Osteocyte (in vitro differentiated cells): Measurements from ENCODE around the gene RPL5. TPM values are rescaled to one million over a fixed set of nuclear protein-coding genes. Genes with fewer than 3 reads are reported as not detected.

ENCODE experiments used
- DNase-seq: peaks from one replicate; pipeline ENCODE4 v3.0.0; 2021; ENCODE audit warnings: mixed read lengths; ENCODE audit not compliant: unreplicated experiment; ENCODE audit errors: extremely low spot score
- H3K27ac Mint-ChIP-seq: one replicate; pipeline ENCODE4 v1.8.0; 2021; ENCODE audit warnings: mild to moderate bottlenecking, mixed read lengths; ENCODE audit not compliant: unreplicated experiment
- H3K27me3 Mint-ChIP-seq: one replicate; pipeline ENCODE4 v1.8.0; 2021; ENCODE audit warnings: mixed read lengths; ENCODE audit not compliant: unreplicated experiment
- H3K36me3 Mint-ChIP-seq: one replicate; pipeline ENCODE4 v1.8.0; 2021; ENCODE audit warnings: mixed read lengths; ENCODE audit not compliant: unreplicated experiment
- H3K4me1 Mint-ChIP-seq: one replicate; pipeline ENCODE4 v1.8.0; 2021; ENCODE audit warnings: mixed read lengths; ENCODE audit not compliant: unreplicated experiment
- H3K4me3 Mint-ChIP-seq: one replicate; pipeline ENCODE4 v1.8.0; 2021; ENCODE audit warnings: mild to moderate bottlenecking, moderate library complexity, mixed read lengths; ENCODE audit not compliant: unreplicated experiment
- H3K9me3 Mint-ChIP-seq: one replicate; pipeline ENCODE4 v1.8.0; 2021; ENCODE audit warnings: mixed read lengths; ENCODE audit not compliant: unreplicated experiment
- total RNA-seq: library from RNA; stranded (reverse); gene quantifications from 2 replicates; pipeline ENCODE4 v1.2.1, GENCODE V29; 2021
- TF ChIP-seq, protein P1 (sequence below): fragments of 200-600 bp; sonication (generic); IDR thresholded peaks from 2 replicates; pipeline ENCODE4 v1.5.0; 2021; ENCODE audit warnings: antibody characterized with exemption, mild to moderate bottlenecking, moderate library complexity

RPL5 gene
- total RNA-seq, 1 donor from 2014 or later: 883 TPM

DNA sequence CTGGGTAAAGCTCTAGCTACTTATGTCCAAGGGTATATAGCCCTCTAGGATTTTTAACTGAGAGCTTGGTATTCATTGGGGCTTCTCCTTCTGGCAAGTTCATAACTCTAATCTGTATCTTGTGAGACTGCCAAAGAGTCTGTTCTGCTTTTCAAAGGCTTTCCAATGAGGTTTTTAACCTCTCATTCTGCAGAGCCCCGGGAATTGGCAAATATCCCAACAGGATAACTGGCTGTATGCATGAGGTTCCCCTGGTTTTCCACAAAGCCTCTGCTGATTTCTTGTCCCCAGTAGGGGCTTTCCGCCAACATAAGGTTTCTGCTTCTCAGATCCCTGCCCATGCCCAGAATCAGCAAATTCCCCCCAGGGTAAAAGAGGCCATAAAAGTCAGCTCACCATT, 40.9 kb downstream of the RPL5 start:
- no peaks in the 10 kb centered on the region for H3K4me1 Mint-ChIP-seq
- no peaks in the 10 kb centered on the region for H3K27me3 Mint-ChIP-seq
- peaks cover 6% of the 10 kb centered on the region for H3K36me3 Mint-ChIP-seq
- H3K4me3 Mint-ChIP-seq: no peak overlapping the region
- no peak for DNase-seq
- TF ChIP-seq, protein P1, sequence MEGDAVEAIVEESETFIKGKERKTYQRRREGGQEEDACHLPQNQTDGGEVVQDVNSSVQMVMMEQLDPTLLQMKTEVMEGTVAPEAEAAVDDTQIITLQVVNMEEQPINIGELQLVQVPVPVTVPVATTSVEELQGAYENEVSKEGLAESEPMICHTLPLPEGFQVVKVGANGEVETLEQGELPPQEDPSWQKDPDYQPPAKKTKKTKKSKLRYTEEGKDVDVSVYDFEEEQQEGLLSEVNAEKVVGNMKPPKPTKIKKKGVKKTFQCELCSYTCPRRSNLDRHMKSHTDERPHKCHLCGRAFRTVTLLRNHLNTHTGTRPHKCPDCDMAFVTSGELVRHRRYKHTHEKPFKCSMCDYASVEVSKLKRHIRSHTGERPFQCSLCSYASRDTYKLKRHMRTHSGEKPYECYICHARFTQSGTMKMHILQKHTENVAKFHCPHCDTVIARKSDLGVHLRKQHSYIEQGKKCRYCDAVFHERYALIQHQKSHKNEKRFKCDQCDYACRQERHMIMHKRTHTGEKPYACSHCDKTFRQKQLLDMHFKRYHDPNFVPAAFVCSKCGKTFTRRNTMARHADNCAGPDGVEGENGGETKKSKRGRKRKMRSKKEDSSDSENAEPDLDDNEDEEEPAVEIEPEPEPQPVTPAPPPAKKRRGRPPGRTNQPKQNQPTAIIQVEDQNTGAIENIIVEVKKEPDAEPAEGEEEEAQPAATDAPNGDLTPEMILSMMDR: no peak
- peaks cover 4% of the 10 kb centered on the region for H3K9me3 Mint-ChIP-seq
- H3K27ac Mint-ChIP-seq: no peak overlapping the region

DNA sequence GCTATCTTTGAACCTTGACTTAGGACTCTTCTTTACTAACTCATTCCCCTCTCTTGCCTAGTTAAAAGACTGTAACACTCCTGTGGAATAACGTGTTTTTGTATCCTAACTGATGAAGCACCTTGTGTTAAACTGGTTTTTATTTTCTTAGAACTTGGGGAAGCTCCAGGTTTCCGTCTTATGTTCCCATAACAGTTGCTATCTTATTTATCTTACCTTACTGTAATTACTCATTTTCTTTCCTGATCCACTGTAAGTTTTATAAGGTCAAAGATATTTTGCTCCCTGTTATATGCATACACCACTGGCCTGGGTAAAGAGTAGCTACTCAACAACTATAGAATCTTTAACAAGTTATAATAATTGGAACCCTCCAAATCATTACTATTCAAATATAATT, 43.1 kb downstream of the RPL5 start:
- no peaks in the 10 kb centered on the region for H3K27me3 Mint-ChIP-seq
- TF ChIP-seq, protein P1: no peak
- DNase-seq: no peak
- H3K27ac Mint-ChIP-seq: no peak overlapping the region
- H3K4me3 Mint-ChIP-seq: no peak overlapping the region
- peaks cover 5% of the 10 kb centered on the region for H3K4me1 Mint-ChIP-seq
- peaks cover 4% of the 10 kb centered on the region for H3K9me3 Mint-ChIP-seq
- peaks cover 6% of the 10 kb centered on the region for H3K36me3 Mint-ChIP-seq

DNA sequence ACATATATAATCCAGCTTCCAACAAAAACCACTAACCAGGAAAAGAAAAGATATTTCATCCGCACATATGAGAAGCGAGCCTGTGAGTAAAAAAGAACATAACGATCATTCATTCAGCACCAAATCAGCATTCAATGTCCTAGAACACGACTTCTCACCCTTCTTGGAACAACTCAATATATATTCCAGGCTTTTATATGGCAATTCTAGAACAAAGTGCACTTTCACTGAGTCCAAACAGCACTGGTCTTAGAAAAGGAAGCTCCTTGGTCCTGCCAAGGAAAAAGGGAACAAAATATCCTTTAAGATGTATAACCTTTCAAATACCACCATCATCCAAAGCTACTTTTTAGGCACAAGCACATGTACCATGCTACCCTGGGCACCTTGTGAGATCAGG, 44.5 kb downstream of the RPL5 start:
- no peak for DNase-seq
- TF ChIP-seq, protein P1: no peak
- peaks cover 5% of the 10 kb centered on the region for H3K4me1 Mint-ChIP-seq
- H3K9me3 Mint-ChIP-seq: peaks cover 4% of the 10 kb centered on the region
- H3K27ac Mint-ChIP-seq: no peak overlapping the region
- no peaks in the 10 kb centered on the region for H3K27me3 Mint-ChIP-seq
- no peak overlapping the region for H3K4me3 Mint-ChIP-seq
- peaks cover 6% of the 10 kb centered on the region for H3K36me3 Mint-ChIP-seq

DNA sequence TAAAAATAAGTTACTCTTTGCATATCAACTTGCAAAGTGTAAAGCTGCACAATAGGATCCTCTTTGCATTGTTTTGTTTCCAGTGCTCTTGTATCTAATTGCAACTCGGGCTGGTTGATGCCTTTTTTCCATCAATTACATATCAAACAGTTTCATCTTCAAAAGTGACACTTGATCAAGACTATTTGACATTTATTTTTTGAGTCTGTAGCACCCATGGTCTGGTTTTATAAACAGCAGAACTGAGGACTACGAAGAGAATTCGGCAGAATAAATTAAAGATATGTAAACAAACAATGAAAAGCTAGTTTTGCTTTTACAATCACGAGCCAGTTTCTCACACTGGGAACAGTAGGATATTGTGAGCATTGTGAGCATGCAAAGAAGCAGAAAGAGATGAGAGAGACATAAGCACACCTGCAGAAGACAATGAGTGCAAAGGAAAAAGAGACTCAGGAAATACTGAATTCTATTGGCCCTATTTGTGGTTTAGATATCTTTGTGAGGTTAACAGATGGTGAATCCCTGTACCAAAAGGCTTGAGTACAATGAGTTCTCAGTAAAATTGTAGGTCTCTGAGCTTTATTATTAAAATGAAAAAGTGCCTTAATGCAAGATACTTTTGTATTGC, 45.4 kb downstream of the RPL5 start:
- Mint-ChIP-seq H3K36me3 (peaks cover 6% of the 10 kb centered on the region), H3K4me1 (peaks cover 5% of the 10 kb centered on the region), H3K9me3 (peaks cover 4% of the 10 kb centered on the region), H3K4me3 (no peak overlapping the region), H3K27me3 (no peaks in the 10 kb centered on the region), H3K27ac (no peak overlapping the region)
- DNase-seq: no peak
- TF ChIP-seq, protein P1: no peak

DNA sequence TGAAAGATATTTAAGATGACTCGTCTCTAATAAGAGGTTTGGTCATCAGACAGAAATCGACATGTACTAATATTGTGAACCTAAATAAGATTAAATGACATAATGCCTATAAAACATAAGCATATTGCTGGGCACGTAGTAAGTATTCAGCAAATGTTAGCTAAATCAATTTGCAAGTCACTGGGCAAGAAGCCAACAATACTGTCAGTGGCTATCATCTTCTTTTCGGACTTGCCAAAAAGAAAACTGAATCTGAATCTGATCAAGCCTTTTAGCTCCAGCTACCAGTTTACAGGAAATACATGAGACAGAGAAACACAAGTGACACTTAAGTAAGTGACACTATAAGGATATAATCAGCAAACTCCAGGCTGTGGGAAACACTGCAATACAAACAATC, 46.0 kb downstream of the RPL5 start:
- H3K27ac Mint-ChIP-seq: no peak overlapping the region
- TF ChIP-seq, protein P1: no peak
- no peak for DNase-seq
- H3K36me3 Mint-ChIP-seq: peaks cover 3% of the 10 kb centered on the region
- no peaks in the 10 kb centered on the region for H3K27me3 Mint-ChIP-seq
- H3K9me3 Mint-ChIP-seq: no peaks in the 10 kb centered on the region
- H3K4me3 Mint-ChIP-seq: no peak overlapping the region
- peaks cover 7% of the 10 kb centered on the region for H3K4me1 Mint-ChIP-seq
